ENCODE measurements around the gene PTPRD.

PTPRD gene

DNA sequence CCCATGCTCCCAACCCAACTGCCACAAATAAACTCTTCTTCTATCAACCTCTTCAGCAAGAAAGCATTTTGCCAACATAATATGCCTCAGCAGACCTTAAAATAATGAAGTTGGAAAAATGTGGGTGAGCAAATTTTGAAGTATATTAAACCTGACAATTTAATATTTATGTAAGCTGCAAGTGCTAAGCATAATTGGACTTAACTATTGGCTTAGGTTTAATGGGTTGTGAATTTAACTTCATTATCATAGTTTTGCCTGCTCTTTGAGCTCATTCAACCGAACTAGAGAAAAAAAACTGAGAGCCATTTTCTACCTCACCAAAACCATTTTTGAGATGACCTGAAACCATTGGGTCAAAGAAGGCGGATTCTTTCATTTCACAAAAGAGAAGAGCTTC, 2007.7 kb downstream of the PTPRD start:
- DNase-seq, result no peak

DNA sequence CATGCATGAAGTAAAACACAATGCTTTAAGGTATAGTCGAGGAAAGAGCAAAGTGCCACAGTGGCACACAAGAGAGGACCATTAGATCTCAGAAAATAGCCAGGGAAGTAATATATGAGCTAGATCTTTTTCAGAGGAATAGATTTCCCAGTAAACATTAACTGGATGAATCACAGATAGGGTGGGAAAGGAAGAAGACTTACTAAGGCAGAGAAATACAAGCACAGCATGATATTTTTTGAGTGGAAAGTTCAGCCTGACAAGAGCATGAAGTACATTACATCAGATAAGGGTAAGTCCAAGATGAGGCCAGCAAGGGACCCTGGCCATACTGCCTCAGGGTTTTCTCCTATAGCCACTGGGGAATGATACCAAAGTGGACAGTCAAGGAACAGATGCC, 2008.6 kb downstream of the PTPRD start:
- no peak for DNase-seq

DNA sequence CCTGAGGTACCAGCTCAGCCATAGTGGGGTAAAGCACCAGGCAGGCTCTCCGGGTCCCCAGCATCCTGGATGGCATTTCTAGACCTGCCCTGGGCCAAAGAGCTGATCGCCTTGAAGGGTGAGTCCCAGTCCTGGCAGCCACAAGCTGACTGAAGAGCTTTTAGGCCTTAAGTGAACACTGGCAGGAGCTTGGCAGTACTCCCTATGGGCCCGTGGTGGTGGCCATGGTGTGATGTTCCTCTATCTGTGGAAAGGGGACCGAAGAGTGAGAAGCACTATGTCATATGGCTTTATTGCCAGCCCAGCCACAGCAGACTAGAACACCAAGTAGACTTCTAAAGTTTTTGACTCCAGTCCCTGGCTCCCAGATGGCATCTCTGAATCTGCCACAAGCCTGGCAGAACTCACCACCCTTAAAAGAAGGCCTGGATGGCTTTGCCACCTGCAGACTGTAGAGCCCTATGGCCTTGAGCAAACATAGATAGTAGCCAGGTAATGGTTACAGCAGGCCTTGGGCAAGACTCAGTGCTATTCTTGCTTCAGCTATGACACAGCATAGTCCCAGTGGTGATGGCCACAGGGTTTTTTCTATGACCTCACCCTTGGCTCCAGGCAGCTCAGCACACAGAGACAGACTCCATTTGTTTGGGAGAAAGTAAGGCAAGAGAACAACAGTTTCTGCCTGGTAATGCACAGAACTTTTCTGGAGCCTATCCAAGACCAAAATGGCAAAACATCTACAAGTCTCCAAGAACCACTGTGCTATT, 2011.7 kb downstream of the PTPRD start:
- DNase-seq, result no peak

DNA sequence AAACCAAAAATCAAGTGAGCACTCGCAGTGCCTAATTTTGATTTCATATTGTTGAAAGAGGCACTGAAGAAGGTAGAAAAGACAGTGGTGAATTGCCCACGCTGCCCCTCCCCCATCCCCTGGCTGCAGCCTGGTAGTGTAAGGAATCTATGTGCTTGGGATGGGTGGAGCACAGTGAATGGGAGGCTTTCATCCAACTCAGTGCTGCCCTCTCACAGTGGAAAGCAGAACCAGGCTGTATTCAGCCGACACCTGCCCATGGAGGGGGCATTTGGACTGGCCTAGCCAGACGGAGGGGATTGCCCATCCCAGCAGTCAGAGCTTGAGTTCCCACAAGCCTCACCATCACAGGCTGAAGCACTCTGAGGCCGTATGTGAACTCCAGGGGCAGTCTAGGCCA, 2012.9 kb downstream of the PTPRD start:
- no peak for DNase-seq

DNA sequence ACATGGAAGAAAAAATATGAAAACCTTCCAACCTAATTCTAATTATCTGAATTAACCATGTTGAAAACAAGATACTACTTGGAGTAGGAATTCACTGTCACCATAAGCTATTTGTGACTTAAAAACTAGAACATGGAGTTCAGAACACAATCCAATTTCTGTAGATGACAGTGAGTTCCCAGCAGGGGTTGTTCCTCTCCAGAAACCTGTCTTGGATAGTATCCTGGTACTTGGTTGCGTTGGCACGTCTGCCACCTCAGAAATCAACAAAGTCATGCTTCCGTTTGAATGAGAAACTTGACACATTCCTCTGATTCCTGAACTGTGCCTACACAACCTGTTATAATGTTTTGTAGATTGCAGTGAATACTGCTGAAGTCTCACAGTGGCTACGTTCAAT, 2023.3 kb downstream of the PTPRD start:
- no peak for DNase-seq

DNA sequence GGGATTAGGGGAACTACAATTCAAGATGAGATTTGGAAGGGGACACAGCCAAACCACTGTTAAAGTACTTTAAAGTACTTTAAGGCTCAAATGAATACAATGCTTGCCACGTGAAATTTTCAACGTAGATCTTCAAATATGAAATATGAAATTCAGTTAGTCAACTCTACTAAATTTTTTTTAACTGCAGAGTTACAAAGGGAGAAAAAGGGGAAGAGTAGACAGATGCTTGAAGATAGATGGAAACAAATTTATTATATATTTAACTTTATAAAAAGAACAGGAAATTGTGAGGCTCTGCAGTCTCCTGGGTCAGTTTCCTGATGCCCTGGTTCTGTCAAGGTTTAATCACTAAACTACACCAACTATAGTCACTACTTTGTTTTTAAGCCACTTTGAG, 2027.8 kb downstream of the PTPRD start:
- DNase-seq, result no peak

DNA sequence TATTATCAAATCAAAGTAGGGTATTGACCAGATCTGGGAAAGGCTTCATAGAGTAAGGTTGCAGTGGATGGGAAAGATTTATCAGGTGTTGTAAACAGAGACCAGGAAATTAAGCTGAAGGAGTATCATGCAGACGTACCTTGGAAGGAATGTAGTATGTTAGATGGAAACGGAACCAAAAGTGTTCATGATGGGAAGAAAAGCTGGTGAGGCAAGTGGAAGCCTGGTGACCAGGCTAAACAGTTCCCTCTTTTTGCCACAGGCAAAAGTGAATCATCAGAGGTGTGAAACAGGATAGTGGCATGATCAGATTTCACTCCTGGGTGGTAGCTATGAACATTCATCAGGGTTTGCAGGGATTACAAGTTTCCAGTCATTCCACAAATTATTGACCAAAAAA, 2033.1 kb downstream of the PTPRD start:
- no peak for DNase-seq

DNA sequence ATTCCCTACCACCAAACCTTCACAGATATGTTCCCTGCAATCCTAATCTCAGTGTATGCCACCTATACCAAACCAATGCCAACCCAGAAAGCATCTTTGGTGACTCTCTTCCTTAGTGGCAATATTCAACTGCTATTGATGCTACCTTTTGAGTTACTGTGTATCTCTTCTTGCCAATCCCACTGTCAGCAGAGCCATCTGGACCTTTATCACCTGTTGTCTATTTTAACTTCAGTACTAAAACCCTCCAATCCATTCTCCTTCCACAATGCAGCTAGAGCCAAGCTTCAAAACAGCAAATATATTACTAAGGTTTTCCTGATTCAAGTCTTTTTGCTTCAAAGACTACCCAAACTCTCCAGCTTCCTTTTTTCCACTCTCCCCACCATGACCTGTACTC, 2036.1 kb downstream of the PTPRD start:
- no peak for DNase-seq

DNA sequence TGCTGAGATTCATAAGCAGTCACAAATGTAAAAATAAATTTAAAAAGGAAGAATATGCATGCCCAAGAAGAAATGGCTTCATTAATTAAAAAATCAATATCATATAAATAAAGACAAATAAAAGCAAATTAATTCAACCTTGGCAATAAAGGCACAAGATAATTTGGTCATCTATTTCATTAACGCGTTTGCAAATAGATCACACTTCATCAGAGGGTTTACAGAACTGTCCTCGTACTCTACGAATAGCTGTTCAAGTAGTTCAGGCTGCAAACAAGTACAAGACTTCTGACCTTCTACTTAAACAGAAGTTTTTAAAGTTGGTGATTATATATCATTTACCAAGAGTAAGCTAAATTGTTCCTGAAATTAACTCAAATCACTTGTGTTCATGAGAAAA, 2038.0 kb downstream of the PTPRD start:
- no peak for DNase-seq

DNA sequence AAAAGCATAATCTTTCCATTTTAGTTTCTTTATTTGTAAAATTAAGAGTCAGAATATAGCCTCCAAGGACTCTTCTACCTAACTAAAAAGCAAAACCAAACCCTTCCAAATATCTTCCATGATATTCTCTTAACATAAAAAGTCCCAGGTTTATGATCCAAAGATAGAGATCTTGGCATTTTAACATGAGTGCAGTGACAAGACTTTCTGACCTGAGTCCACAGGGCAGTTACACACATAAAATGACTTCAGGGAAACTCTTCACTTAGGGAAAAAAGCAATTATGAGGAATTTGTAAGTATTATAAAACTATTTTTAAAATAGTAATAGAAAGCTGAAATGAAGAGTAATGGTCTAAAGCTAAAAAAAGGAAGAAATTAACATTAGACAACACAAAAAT, 2040.6 kb downstream of the PTPRD start:
- no peak for DNase-seq

DNA sequence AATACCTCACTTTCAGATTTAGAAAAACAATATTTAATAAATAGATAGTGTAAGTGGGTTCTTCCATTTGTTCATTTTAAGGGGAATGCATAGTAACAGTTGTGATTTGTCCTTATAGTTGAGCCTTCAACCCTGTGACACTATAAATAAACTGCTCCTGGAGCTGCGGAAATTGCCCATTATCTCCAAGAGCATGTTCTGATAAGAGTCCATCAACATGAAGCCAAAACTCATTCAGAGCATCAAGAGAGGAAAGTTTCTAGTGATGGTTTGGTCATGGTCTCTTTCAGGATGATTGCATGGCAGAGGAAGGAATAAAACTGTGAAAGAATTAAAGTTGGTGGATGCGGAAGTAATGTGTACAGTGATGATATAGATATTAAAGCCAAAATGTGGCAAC, 2041.2 kb downstream of the PTPRD start:
- DNase-seq, result peak; percentile 45

DNA sequence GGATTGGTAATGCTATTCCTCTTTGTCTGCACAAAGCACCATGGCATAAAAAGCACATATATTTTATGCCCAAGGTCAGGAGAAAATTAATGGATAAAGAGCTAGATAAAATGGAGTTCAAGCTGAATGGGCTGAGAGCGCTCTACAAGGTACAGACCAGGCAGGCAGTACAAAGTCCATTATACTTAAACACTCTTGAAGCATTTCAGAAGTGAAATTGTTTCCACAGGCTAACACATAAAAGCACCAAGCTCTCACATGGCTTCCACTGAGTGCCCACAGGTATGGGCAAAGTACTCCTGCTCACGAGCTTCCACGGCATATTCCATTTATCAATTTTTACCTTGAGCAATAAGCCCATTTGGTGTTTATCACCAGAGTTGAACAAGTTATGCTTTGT, 2042.0 kb downstream of the PTPRD start:
- peak; percentile 58 for DNase-seq

DNA sequence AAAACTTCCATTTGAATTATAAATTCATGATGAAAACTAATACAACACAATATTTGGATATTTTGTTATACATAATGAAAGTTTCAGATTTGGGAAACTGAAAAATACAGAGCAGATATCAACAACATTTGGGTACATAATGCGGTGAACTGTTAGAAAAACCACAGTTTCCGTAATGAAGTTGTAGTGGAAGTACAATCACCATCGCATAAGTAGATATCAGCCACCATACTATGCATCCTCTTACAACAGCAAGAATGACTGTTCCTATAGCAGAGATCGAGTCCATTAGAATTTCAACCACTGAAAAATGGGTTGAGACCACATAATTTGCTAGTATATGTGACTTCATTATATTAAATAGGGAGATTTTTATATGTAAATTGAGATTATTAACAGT, 2043.0 kb downstream of the PTPRD start:
- no peak for DNase-seq

DNA sequence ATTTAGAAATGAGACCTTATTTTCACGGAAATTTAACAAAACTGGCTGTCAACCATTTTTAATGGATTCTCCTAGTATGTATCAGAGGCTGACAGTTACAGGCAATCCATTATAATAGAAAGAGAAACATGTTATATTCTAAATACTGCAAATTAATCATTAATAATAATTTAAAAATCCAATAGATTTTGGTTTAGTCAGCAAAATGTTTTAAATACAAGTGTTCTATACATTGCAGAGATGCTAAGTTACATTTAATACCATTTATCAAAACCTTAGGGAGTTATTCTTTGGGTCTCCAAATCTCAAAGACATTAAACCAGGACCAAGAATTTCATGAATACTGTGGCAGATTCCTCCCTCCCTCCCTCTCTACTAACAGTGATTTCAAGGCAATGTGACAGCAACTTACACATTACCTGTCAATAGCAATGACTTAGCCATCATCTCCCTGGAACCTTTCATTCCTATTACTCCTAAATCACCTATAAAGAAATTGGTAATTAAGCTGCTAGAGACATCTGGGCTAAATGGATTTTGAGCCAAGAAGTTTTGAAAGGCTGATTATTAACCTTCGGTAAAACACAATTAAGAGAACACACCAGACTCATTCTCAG, 2044.7 kb downstream of the PTPRD start:
- no peak for DNase-seq

DNA sequence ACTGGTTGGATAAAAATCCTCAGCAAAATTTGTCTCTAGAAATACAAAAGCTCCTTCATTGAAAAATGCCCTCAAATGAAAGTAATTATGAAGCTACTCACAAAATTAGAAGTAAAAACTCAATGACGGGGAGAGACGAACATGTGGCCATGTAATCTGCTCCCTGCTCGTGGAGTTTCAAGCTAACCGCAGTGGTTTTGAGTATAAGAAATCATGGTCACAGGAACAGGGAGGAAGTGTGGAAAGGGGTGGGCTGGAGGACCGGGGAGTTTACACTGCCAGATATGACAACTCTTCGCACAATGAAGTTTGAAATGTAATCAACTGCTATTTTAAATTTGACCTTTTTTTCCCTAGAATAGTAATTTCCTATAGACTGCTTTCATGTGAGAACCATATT, 2047.8 kb downstream of the PTPRD start:
- no peak for DNase-seq

DNA sequence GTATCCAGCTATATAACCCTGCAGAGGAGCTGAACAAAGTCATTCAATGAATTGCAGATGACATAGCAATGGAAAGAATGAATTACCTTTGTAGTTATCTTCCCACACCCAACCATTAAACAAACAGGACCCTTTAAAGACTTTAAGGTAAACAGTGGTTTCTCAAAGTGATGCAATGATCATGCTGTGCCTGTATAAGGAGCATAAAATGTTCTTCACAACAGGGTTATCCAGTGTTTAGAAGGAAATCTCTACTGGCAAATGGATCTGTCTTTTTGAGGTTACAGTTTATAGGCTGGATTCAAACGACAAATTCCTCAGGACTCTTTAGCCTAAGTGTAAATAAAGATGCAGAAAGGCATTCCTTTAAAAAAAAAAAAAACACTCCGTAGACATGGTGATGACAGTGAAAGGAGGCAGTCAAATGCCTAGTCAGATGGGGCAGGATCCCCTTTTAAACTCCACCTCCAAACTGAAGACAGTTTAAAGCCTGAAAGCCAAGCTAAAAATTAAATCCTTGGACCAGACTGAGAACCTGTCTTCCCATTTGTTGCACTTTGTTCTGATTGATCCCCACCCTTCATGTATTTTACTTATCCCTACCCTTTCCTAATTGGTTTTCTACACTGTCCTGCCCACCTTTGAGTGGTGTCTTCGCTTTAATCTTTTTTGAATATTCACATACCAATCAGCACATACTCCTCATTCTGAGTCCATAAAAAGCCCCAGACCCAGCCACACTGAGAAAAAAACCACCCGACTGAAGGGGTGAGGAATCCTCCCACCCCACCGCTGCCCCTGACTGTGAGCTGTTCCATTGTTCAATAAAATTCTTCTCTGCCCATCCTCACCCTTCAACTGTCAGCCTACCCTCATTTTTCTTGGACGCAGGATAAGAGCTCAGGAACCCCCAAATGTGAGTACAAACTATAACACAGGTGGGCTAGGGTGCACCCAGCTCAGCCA, 2052.0 kb downstream of the PTPRD start:
- DNase-seq, result peak; percentile 41

DNA sequence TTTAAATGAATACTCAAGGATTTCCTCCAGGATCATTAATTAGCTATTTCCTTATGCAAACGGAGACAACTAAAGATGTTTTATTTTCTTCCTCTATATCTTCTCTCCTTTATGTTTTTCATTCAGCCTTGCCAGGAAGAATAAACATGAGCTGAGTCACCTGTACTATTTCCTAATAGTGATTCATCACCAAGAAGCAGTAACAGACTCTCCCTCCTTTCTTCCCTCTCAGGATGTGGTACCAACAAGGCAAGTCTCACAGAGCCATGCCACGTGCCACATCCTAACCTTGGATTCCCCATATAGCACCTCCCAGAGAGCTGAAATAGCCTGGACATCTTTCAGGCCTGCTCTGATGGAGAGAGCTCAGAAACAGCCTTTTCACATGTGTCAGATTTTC, 2054.6 kb downstream of the PTPRD start:
- no peak for DNase-seq

DNA sequence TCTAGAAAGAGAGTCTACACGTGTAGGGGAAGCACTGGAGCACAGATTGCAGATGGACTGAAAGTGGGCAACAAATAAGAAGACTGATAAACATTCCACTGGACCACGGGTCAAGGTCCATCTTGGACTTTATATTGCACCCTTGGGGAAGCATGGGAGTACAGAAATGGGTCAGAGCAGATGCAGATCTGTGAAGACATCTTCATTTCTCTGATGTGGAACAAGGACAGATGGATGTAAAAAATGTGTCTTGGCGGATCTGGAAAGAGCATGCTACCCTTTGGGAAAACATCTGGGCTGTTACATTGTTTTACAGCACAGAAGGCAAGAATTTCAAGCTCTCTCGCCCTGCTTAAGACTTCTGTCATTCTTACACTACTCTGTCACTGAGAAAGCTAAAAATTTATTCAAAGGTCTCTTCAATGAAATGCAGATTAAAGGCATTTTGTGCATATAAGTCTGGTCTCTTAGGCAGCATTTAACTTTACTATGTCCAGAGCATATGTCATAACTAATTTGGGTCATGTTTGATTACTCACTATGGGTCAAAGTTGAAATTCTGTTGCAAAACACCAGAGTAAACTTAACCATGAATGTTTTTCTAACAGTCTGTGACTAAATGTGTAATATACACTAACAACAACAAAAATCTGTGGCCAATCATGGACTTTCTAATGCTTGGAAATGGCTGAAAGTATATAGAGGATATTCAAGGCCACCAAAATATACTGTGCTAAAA, 2056.9 kb downstream of the PTPRD start:
- no peak for DNase-seq

DNA sequence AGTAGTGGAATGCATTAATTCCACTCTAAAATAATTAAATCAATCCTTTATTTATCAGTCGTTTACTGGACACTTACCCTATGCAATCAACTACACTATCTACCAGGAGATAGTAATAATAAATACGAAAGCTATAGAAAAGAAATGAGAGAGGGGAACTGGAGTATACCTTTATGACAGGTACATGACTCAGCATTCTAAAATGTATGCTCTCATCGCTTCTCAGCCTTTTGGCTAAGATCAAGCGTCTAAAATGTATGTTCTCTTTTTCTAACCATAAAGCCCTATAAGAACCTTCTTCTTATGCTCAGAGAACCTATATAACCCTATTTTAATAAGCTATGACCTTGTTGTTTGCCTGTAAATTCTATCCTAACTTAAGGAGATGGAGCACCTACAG, 2059.4 kb downstream of the PTPRD start:
- DNase-seq, result no peak

DNA sequence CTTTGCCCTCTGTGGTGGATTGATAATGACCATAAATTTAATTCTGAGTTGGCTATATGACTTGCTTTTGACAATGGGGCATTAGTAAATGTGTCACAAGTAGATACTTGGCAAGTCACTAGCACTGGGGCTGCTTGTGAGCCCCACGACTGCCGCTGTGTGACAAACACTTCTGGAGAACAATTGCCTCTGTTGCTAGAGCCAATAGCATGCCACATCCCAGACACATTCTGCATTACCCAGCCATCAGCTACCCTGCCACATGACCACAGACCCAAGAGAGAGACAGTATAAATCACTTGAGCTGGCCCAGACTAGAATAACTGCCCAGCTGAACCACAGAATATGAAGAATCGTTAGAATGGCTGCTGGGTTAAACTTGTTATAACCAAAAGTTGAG, 2060.1 kb downstream of the PTPRD start:
- no peak for DNase-seq

DNA sequence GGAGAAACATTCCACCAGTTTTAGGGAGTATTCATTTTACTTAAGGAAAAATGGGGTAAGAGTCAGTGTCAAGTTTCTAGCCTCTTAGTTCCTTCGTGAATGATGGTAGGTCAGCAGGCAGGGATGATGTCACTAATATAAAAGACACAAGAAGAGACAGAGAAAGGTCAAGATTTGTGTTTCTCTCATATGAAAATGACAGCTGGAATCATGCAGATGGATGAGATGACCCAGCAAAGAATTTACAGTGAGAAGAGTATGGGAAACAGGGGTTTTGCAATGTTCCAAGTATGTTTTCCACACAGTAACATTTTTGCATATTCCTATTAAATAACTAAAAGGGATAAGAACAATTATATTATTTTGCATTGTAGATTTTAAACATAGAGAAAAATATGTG, 2063.6 kb downstream of the PTPRD start:
- DNase-seq, result no peak

DNA sequence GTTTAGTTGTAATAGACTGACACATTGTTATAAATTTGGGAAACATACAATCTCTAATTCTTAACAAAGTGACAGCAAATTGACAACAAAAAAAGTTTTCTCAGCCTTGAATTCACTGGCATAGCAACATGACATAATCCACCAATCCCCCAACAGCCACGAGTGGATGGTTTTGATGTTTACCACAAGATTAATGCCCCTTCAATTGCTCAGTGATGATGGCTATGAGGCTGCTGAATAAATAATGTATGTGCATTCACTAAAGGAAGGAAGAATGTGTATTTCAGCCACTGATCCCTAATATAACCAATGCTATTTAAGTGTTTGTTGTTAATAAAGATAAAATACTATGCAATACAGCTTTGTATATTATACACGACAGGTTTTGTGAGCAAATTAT, 2069.6 kb downstream of the PTPRD start:
- no peak for DNase-seq

DNA sequence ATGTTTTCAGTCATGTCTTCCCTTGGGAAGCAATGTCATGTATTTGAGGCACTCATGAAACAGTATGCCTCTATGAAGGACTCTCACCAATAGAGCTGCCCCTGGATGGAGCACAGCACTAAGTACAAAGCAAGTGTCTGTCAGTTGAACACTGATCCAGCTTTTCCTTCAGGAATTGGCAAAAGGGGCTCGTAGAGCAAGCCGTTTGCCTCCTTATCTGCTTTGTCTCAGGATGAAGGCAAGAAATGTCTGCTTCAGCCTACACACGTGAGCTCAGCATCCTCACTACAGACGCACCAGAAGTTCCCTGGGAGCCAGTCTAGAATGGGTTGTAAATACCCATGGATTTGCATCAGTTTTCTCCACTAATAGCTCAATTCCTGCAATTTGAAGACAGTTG, 2070.3 kb downstream of the PTPRD start:
- no peak for DNase-seq
